Calu3 (cell line): ENCODE results near the gene GRID2. TPM values are rescaled to one million over a fixed set of nuclear protein-coding genes. Genes with fewer than 3 reads are reported as not detected.

Experiments used
- BruUV-seq: library from RNA; stranded (reverse); fragments of 400-500 nt; replicated peaks from 2 replicates; lab custom pipeline; 2021; lab: Mats Ljungman, UMichigan
- CTCF ChIA-PET: fragments of 300-600 bp; sonication (Branson Sonifier 250); formaldehyde crosslinking; loops from one replicate; lab custom pipeline; 2022; ENCODE audit warnings: antibody characterized with exemption; lab: Charles Lee
- DNase-seq: peaks from one replicate; pipeline ENCODE4 v3.0.0; 2022
- H3K27ac Mint-ChIP-seq: one replicate; pipeline ENCODE4 v1.8.0; 2022; ENCODE audit warnings: mixed read lengths; ENCODE audit not compliant: unreplicated experiment
- H3K27me3 Mint-ChIP-seq: one replicate; pipeline ENCODE4 v1.8.0; 2022; ENCODE audit warnings: mixed read lengths; ENCODE audit not compliant: unreplicated experiment
- H3K36me3 Mint-ChIP-seq: one replicate; pipeline ENCODE4 v1.8.0; 2022; ENCODE audit warnings: mild to moderate bottlenecking, moderate library complexity, mixed read lengths; ENCODE audit not compliant: insufficient read depth, unreplicated experiment
- H3K4me1 Mint-ChIP-seq: one replicate; pipeline ENCODE4 v1.8.0; 2022; ENCODE audit warnings: mild to moderate bottlenecking, low read depth, mixed read lengths; ENCODE audit not compliant: unreplicated experiment
- H3K4me3 Mint-ChIP-seq: one replicate; pipeline ENCODE4 v1.8.0; 2022; ENCODE audit warnings: mild to moderate bottlenecking, low read depth, moderate library complexity, mixed read lengths; ENCODE audit not compliant: unreplicated experiment
- H3K9me3 Mint-ChIP-seq: one replicate; pipeline ENCODE4 v1.8.0; 2022; ENCODE audit warnings: low read depth, mixed read lengths; ENCODE audit not compliant: unreplicated experiment
- intact Hi-C: fragments of 100-400 bp; cut with micrococcal nuclease; formaldehyde crosslinking; loops from one replicate; pipeline ENCODE4 v1.10.0; 2022; ENCODE audit not compliant: unreplicated experiment
- total RNA-seq: library from RNA; stranded (reverse); gene quantifications from 2 replicates; pipeline ENCODE4 v1.2.3, GENCODE V29; 2022
- TF ChIP-seq, protein P1 (sequence below): fragments of 200-600 bp; IDR thresholded peaks from one replicate; pipeline ENCODE4 v1.8.0; 2022; ENCODE audit warnings: antibody characterized with exemption; ENCODE audit not compliant: unreplicated experiment

GRID2 gene
- total RNA-seq, 1 experiment from 2014 or later = not detected

DNA sequence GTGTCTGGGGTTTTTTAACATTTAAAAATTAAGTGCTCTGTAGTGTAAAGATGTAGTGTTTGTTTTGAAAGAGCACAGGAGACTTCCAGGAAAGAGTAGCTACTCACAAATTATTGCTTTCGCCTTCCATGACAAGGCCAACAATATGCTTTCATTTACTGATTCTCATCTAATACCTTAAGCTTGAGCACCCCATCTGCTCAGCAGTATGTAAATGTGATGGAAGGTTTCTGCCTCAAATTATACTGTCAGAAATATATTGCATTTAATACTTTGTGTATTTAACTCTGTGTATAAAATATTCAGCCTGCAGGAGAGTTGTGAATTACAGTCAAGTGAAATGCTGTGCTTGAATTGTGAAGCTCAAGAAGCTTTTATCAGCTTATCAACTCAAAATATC lies 1228.5 kb downstream of the GRID2 start:
- no peak for DNase-seq
- no peaks in the 10 kb centered on the region for H3K36me3 Mint-ChIP-seq
- H3K4me1 Mint-ChIP-seq = no peaks in the 10 kb centered on the region
- no TSS peak for BruUV-seq
- H3K4me3 Mint-ChIP-seq = no peak overlapping the region
- no peak overlapping the region for H3K27ac Mint-ChIP-seq
- intact Hi-C loops = no loop called here
- TF ChIP-seq, protein P1, sequence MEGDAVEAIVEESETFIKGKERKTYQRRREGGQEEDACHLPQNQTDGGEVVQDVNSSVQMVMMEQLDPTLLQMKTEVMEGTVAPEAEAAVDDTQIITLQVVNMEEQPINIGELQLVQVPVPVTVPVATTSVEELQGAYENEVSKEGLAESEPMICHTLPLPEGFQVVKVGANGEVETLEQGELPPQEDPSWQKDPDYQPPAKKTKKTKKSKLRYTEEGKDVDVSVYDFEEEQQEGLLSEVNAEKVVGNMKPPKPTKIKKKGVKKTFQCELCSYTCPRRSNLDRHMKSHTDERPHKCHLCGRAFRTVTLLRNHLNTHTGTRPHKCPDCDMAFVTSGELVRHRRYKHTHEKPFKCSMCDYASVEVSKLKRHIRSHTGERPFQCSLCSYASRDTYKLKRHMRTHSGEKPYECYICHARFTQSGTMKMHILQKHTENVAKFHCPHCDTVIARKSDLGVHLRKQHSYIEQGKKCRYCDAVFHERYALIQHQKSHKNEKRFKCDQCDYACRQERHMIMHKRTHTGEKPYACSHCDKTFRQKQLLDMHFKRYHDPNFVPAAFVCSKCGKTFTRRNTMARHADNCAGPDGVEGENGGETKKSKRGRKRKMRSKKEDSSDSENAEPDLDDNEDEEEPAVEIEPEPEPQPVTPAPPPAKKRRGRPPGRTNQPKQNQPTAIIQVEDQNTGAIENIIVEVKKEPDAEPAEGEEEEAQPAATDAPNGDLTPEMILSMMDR = no peak
- no peaks in the 10 kb centered on the region for H3K27me3 Mint-ChIP-seq
- CTCF ChIA-PET = no interaction called here
- H3K9me3 Mint-ChIP-seq = no peaks in the 10 kb centered on the region

DNA sequence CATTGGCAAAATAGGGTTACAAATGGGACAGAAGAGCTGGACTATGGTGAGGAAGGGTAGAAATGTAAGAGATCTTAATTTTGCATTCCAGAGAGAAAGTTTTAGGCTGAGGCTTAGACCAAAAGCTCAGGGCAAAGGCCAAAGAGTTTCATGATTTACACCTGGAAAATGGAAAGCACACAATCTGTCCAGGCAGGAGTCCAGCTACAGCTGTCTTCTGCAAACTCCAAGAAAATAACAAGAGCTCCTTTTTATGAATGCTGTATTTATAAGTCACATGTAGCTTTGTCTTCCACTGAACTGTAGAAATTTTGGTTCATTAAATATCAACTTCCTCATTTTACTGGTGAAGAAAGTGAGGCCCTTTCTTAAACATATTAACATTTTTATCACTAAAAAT lies 1236.8 kb downstream of the GRID2 start:
- TF ChIP-seq, protein P1 = no peak
- BruUV-seq = no TSS peak
- CTCF ChIA-PET = no interaction called here
- no peak overlapping the region for H3K4me3 Mint-ChIP-seq
- no peaks in the 10 kb centered on the region for H3K27me3 Mint-ChIP-seq
- H3K9me3 Mint-ChIP-seq = no peaks in the 10 kb centered on the region
- H3K36me3 Mint-ChIP-seq = no peaks in the 10 kb centered on the region
- no peak for DNase-seq
- intact Hi-C loops = no loop called here
- H3K4me1 Mint-ChIP-seq = peaks cover 8% of the 10 kb centered on the region
- no peak overlapping the region for H3K27ac Mint-ChIP-seq

DNA sequence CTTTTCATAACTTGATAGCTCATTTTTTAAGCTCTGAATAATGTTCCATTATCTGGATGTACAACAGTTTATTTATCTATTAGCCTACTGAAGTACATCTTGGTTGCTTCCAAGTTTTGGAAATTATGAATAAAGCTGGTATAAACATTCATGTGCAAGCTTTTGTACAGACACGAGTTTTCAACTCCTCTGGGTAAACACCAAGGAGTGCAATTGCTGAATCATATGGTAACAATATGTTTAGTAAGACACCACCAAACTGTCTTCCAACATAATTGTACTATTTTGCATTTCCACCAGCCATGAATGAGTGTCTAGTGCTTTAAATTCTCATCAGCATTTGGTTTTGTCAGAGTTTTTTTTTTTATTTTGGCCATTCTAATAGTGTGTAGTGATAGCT lies 1258.1 kb downstream of the GRID2 start:
- BruUV-seq = no TSS peak
- Mint-ChIP-seq H3K27me3 (no peaks in the 10 kb centered on the region), H3K4me3 (no peak overlapping the region), H3K36me3 (no peaks in the 10 kb centered on the region), H3K4me1 (no peaks in the 10 kb centered on the region), H3K9me3 (peaks cover 3% of the 10 kb centered on the region), H3K27ac (no peak overlapping the region)
- intact Hi-C loops = no loop called here
- no peak for DNase-seq
- TF ChIP-seq, protein P1 = no peak
- CTCF ChIA-PET = no interaction called here

DNA sequence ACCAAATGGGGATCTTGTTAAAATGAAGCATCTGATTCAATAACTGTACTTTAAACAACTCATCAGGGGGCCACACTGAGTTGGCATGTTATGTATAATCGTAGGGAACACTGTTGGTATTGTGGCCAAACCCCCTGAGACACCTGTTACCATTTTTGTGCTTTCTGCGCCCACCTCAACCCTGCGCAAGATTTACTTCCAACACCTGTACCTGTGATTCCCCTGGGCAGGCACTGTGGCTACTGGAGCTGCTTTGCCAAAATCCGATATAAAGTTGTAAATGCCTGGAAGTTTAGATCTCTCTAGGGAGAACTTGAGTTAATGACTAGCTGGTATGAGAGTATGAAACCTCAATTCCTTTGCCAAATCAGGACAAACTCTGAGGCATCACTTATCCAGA lies 1265.0 kb downstream of the GRID2 start:
- CTCF ChIA-PET = no interaction called here
- TF ChIP-seq, protein P1 = no peak
- Mint-ChIP-seq H3K4me3 (no peak overlapping the region), H3K36me3 (no peaks in the 10 kb centered on the region), H3K27ac (no peak overlapping the region), H3K4me1 (no peaks in the 10 kb centered on the region), H3K9me3 (no peaks in the 10 kb centered on the region), H3K27me3 (no peaks in the 10 kb centered on the region)
- intact Hi-C loops = no loop called here
- no TSS peak for BruUV-seq
- no peak for DNase-seq
